HepG2 (cell line): ENCODE results near the gene LRP5. TPM values are rescaled to one million over a fixed set of nuclear protein-coding genes. Genes with fewer than 3 reads are reported as not detected.

ENCODE experiments used
- E2F1 ChIP-seq: sonication (generic); formaldehyde crosslinking; IDR thresholded peaks from 2 replicates; pipeline ENCODE4 v1.5.0; 2020; ENCODE audit warnings: missing genetic modification reagents
- ETS1 ChIP-seq: sonication (generic); formaldehyde crosslinking; IDR thresholded peaks from 2 replicates; pipeline ENCODE4 v1.4.0; 2020; ENCODE audit warnings: missing genetic modification reagents
- KAT8 ChIP-seq: IDR thresholded peaks from 2 replicates; pipeline ENCODE4 v1.6.1; 2016; ENCODE audit warnings: missing genetic modification reagents, missing compliant biosample characterization
- KMT2B ChIP-seq: IDR thresholded peaks from 2 replicates; pipeline ENCODE4 v1.6.1; 2016; ENCODE audit warnings: missing genetic modification reagents, missing compliant biosample characterization
- MBD4 ChIP-seq: IDR thresholded peaks from 2 replicates; pipeline ENCODE4 v1.6.1; 2012; ENCODE audit warnings: low read length, inconsistent platforms, borderline replicate concordance
- MBNL3 ChIP-seq: fragments of 250-450 bp; sonication (Bioruptor Pico); conservative IDR thresholded peaks from 2 replicates; pipeline ENCODE4 v1.8.0; 2022; ENCODE audit warnings: mild to moderate bottlenecking, inconsistent platforms
- NAIF1 ChIP-seq: sonication (generic); formaldehyde crosslinking; IDR thresholded peaks from 2 replicates; pipeline ENCODE4 v1.5.0; 2020; ENCODE audit warnings: mild to moderate bottlenecking, missing genetic modification reagents, borderline replicate concordance
- PBX2 ChIP-seq: IDR thresholded peaks from 2 replicates; pipeline ENCODE4 v1.6.1; 2016; ENCODE audit warnings: control low read depth
- RBM22 ChIP-seq: fragments of 200-400 bp; formaldehyde crosslinking; optimal IDR thresholded peaks from 2 replicates; pipeline ENCODE3; 2017; ENCODE audit warnings: mild to moderate bottlenecking, low read length, moderate library complexity
- RELA ChIP-seq: sonication (generic); formaldehyde crosslinking; IDR thresholded peaks from 2 replicates; pipeline ENCODE4 v1.4.0; 2020; ENCODE audit warnings: missing genetic modification reagents
- SIN3A ChIP-seq: IDR thresholded peaks from 2 replicates; pipeline ENCODE4 v1.6.1; 2011; ENCODE audit warnings: low read depth, mild to moderate bottlenecking, control low read depth, low read length, borderline replicate concordance
- ZBTB21 ChIP-seq: sonication (generic); formaldehyde crosslinking; IDR thresholded peaks from 2 replicates; pipeline ENCODE4 v1.4.0; 2020; ENCODE audit warnings: missing genetic modification reagents
- ZFP37 ChIP-seq: sonication (generic); formaldehyde crosslinking; IDR thresholded peaks from 2 replicates; pipeline ENCODE4 v1.4.0; 2020; ENCODE audit warnings: missing genetic modification reagents, borderline replicate concordance
- ZNF10 ChIP-seq: sonication (generic); formaldehyde crosslinking; IDR thresholded peaks from 2 replicates; pipeline ENCODE4 v1.4.0; 2020; ENCODE audit warnings: mild to moderate bottlenecking, low read depth, missing genetic modification reagents, borderline replicate concordance
- ZNF512B ChIP-seq: sonication (generic); formaldehyde crosslinking; IDR thresholded peaks from 2 replicates; pipeline ENCODE4 v1.5.1; 2020; ENCODE audit warnings: missing genetic modification reagents, mild to moderate bottlenecking, borderline replicate concordance
- ZNF530 ChIP-seq: sonication (generic); formaldehyde crosslinking; IDR thresholded peaks from 2 replicates; pipeline ENCODE4 v1.5.0; 2020; ENCODE audit warnings: low read depth, mild to moderate bottlenecking, missing genetic modification reagents
- ZNF567 ChIP-seq: sonication (generic); formaldehyde crosslinking; IDR thresholded peaks from 2 replicates; pipeline ENCODE4 v1.8.1; 2023; ENCODE audit warnings: mild to moderate bottlenecking, missing genetic modification reagents, borderline replicate concordance
- ZNF710 ChIP-seq: sonication (generic); formaldehyde crosslinking; IDR thresholded peaks from 2 replicates; pipeline ENCODE4 v1.5.0; 2020; ENCODE audit warnings: mild to moderate bottlenecking, missing genetic modification reagents, borderline replicate concordance
- ZNF740 ChIP-seq: sonication (generic); formaldehyde crosslinking; IDR thresholded peaks from 2 replicates; pipeline ENCODE4 v1.4.0; 2020; ENCODE audit warnings: missing genetic modification reagents
- ZNF788 ChIP-seq: sonication (generic); formaldehyde crosslinking; IDR thresholded peaks from 2 replicates; pipeline ENCODE4 v1.5.0; 2020; ENCODE audit warnings: mild to moderate bottlenecking, missing genetic modification reagents, borderline replicate concordance
- polyA plus RNA-seq, 8 experiments: library from polyadenylated mRNA; depleted of rRNA in 3 of 8; stranded (reverse) in 7 of 8; unstranded in 1 of 8; fragments of >200 nt; fragmentation: Illumina TruSeq in 4 of 8; extraction: Trizol in 4 of 8; gene quantifications; 2 replicates each; pipeline versions ENCODE4 v1.2.1 to v1.2.3, GENCODE V29; 2011 to 2016; ENCODE audit warnings: low read depth in 4 of 8, missing spikeins in 1 of 8, mixed read lengths in 1 of 8; ENCODE audit not compliant: insufficient read depth in 1 of 8
- total RNA-seq, 5 experiments: library from RNA; depleted of rRNA; stranded (reverse); fragments of >200 nt; fragmentation: Illumina TruSeq; extraction: Trizol; gene quantifications; 2 replicates each; pipeline ENCODE4 v1.2.3, GENCODE V29; 2016; ENCODE audit warnings: low read depth in 1 of 5

Gene LRP5
- total and polyA plus RNA-seq, 2 of the 13 experiments (the other 11 are each of a cell fraction or from before 2014, with no cell fraction given) = 40.4 to 64.0 TPM

GRCh38 chr11:68326334-68327215 is 14.2 kb downstream of the LRP5 start (continued):
- no peak for TF ChIP-seq ZNF740 (CRISPR knock-in tag)
- no peak for TF ChIP-seq ZNF512B (CRISPR knock-in tag)
- TF ChIP-seq ZNF10 (CRISPR knock-in tag) = no peak
- TF ChIP-seq NAIF1 (CRISPR knock-in tag) = no peak
- no peak for TF ChIP-seq MBD4
- peak; percentile 84; the same call in 1 of the 2 replicates for TF ChIP-seq ZNF567 (CRISPR knock-in tag)
- TF ChIP-seq ZNF788 (CRISPR knock-in tag) = peak; percentile 45; the same call in 1 of the 2 replicates
- TF ChIP-seq PBX2 = no peak
- no peak for TF ChIP-seq RELA (CRISPR knock-in tag)
- peak; percentile 41; the same call in 1 of the 2 replicates for TF ChIP-seq SIN3A
- TF ChIP-seq ZNF530 (CRISPR knock-in tag) = no peak
- 0 out of 2 replicates have a peak, but pooled peaks have one; percentile 33 for TF ChIP-seq ZNF710 (CRISPR knock-in tag)
- TF ChIP-seq KAT8 (CRISPR knock-in tag) = peak; percentile 36; the same call in 1 of the 2 replicates
- 0 out of 2 replicates have a peak, but pooled peaks have one; percentile 51 for TF ChIP-seq ZFP37
- no peak for TF ChIP-seq KMT2B (CRISPR knock-in tag)
- TF ChIP-seq MBNL3 (CRISPR knock-in tag) = no peak
- TF ChIP-seq ZBTB21 = no peak
- no peak for TF ChIP-seq E2F1 (CRISPR knock-in tag)
- TF ChIP-seq RBM22 = no peak
- TF ChIP-seq ETS1 = no peak
